GM19395 (cell line): ENCODE data around the gene RPL18.
A peak's percentile ranks its signal among the peaks of the same experiment; 100 is the strongest.
"Not testable (repeated sequence)": the region's sequence is repeated elsewhere in the genome, so short reads cannot be mapped to it uniquely, and the experiment has no call there.

Experiments
- ATAC-seq: cut with Tn5 transposase; IDR thresholded peaks from one replicate; pipeline ENCODE4 v1.9.1; 2021; ENCODE audit warnings: mild to moderate bottlenecking, moderate library complexity; ENCODE audit not compliant: unreplicated experiment

The RPL18 gene

DNA sequence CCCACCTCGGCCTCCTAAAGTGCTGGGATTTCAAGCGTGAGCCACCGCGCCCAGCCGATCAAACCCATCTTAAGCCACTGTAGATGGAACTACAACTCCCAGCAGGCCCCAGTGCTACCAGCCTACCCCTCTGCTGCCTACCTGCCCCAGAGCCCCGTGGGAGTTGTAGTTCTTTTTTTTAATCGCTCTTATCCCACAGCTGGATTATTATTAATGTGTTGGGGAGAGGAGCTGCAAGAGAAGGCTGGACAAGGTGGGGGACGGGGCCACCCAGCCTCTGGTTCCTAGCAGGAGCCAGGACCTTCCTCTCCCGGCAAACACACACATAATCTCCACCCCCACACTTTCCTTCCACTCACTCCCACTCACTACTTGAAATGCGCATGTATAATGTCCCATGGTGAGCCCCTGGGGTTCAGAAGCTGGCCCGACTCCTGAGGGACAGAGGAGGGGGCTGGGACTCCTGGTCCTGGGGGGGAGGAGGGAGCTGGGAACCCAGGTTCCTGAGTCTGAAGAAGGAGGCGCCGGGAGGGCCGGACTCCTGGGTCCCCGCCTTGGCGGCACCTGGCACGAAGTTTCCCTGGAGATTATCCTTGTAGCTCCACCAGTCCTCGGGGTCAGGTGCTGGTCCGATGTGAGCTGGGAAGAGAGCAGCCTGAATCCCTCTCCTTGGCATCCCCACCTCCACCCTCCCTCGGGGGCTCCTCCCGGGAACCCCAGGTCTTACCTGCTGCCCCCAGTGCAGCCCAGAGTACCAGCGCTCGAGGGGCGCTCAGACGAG lies 26.1 kb upstream of the RPL18 start:
- ATAC-seq: peak; percentile 55

DNA sequence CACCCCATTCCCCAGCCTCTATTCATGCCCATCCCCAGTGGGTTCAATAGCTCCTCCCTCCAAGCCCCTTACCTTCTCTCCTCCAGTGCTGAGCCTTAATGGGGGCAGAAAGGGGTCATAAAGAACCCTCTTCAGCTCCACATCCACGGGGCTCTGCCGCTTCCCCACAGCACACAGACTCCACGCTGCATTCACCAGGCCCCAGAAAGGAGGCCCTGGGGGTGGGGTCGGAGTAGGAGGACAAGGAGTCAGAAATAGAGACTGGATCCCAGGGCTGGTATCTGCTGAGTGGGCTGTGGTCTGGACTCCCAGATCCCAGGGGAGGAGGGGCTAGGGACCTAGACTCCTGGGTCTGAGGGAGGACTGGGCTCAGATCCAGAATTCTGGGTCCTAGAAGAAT lies 25.4 kb upstream of the RPL18 start:
- ATAC-seq: no peak

DNA sequence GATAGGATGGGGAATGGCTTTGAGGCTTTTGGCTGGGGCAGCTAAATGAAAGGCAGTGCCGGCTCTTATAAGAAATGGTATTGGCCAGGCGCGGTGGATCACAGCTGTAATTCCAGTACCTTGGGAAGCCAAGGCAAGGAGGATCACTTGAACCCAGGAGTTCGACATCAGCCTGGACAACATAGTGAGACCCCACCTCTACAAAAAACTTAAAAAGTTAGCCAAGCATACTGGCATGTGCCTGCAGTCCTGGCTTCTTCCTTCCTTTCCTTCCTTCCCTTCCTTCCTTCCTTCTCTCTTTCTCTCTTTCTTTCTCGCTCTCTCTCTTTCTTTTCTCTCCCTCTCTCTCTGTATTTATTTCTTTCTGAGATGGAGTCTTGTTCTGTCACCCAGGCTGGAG lies 23.9 kb upstream of the RPL18 start:
- no peak for ATAC-seq

- ATAC-seq: no peak
Measured at GRCh38 chr19:48641850-48642249, 22.9 kb upstream of the RPL18 start.

DNA sequence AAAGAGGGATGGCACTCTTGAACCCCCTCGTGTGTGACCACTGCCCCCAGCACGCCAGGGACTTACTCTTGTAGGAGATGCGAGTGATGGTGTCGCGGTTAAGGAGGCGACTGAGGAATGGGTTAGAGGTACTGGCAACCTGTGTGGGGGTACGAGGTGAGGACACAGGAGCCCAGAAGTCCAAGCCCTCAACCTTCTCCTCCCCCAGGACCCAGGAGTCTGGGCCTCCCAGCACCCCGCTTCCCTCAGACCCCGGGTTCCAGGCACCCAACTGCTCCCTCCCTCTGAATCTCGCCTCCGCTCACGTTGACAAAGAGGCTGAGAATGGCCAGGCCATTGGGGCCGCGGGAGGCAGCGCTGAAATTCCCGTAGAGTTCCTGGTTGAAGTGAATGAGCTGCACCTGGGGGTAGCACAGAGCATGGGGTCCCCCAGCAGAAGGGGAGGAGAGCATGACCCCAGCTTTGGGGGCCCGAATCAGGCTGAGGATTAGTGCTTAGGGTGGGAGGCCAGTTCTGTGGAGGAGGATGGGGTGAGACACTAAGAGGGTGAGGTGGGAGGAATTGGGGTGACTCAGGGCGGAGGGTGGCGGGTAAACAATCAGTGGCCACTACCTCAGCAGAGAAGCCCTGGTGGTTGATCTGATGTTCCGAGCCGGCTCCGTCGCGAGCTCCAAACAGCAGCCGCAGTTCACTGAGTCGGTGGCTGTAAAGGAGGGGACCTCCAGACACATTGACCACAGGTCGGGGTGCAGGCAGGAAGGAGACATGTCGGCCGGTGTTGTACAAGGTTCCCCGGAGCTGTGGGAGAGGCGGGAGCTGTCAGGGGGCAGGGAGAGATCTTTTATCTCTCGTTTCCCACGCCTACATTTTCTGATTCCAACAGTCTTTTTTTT lies 20.8 kb upstream of the RPL18 start:
- ATAC-seq: no peak

DNA sequence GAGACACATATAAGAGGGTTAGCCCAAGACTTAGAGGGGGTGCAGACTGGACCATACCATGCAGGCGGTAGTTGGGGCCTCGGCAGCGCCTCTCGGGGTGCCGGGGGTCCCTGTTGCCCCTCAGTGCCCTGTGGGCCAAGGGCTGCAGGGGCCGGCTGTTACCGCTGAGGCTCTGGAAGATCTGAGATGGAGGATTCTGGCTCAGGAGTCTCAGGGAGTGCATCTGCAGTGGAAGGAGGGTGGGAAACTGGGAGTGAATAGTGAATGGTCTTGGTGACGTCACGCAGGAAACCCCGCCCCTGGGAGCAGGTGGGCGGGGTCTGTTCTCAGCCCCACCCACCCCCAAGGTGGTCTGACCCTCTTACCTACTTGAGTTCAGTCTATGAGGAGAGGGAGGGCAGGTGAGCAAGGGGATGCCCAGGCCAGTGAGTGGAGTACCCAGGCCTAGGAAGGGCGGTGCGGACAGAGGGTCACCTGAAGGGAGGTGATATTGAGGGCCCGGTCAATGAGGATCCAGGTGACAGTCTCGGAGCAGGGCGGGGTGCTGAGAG lies 19.9 kb upstream of the RPL18 start:
- ATAC-seq: no peak

DNA sequence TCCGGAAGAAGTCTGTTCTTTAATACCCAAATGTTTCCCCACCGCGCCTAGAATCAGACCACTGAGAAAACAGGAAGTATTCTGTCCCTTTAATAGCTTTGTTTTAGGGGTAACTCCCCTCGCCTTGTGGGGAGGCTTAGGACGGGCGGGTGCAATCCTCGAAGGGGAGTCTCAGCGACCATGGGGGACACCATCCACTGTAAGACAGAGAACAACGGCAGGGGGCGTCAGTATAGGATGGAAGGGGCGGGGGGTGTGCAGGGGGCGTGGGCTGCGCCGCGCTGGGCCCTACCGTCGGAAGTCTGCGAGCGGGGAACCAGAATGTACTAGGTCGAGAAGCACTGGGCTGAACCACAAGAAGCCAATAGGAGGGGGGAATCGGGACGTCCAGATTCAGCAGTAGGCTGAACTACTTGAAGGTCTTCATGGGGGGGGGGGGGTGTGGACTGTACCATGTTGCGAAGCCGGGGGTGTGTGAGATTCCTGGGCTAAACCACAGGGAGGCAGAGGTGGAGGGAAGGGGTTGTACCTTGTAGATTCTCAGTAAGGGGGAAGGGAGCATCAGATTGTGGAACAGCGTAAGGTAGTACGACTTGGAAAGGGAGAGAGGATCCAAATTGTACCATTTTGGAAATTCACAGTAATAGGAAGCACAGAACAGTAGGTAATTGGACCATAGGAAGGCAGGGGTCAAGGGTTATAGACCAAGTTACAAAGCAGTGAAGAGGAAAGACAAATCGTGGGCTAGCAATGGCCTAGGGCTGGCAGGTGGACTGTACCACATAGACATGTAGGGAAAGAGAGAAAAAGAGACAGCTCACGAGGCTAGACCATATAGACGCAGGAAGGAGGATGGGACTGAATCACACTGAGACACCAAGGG lies 19.2 kb upstream of the RPL18 start:
- ATAC-seq: peak; percentile 18

GRCh38 chr19:48637449-48637947 lies 18.5 kb upstream of the RPL18 start:
- ATAC-seq: peak; percentile 66

GRCh38 chr19:48636859-48637448 lies 18.0 kb upstream of the RPL18 start, which contains the start of gene DBP:
TSS of gene DBP (minus strand) at chr19:48637379. CDS start at chr19:48636994, 385 bp downstream.
- peak; percentile 2 for ATAC-seq

GRCh38 chr19:48635966-48636858 lies 17.2 kb upstream of the RPL18 start:
- no peak for ATAC-seq

DNA sequence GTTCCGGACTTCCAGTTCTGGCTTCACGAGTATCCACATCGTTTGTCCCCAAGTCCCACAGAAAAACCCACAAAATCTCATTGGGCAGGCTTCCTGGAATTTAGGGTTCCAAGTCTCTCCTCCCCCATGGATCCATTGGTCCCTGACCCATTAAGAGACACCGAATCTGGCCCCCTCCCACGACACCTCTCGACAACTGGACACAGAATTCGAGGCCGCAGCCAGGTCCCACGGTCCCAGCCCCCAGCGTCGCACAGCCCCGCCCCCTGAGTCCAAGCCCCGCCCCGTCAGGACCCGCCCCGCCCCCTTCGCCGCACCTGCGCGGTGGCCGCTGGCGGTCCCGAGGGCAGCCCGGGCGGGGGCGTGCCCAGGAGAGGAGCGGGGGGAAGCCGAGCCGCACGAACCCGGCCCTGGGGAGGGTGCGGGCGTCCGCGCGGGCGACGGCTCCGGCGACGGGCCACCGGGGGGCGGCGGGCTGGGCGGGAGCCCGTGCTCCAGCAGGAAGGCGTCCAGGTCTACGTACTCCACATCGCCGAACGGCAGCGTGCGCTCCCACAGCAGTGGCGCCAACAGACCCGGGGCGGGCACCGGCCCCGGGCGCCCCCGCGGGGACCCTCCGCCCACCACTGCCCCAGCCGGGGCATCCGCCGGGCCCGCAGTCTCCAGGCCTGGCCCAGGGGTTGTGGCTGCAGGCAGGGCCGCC lies 16.4 kb upstream of the RPL18 start:
- ATAC-seq: no peak

DNA sequence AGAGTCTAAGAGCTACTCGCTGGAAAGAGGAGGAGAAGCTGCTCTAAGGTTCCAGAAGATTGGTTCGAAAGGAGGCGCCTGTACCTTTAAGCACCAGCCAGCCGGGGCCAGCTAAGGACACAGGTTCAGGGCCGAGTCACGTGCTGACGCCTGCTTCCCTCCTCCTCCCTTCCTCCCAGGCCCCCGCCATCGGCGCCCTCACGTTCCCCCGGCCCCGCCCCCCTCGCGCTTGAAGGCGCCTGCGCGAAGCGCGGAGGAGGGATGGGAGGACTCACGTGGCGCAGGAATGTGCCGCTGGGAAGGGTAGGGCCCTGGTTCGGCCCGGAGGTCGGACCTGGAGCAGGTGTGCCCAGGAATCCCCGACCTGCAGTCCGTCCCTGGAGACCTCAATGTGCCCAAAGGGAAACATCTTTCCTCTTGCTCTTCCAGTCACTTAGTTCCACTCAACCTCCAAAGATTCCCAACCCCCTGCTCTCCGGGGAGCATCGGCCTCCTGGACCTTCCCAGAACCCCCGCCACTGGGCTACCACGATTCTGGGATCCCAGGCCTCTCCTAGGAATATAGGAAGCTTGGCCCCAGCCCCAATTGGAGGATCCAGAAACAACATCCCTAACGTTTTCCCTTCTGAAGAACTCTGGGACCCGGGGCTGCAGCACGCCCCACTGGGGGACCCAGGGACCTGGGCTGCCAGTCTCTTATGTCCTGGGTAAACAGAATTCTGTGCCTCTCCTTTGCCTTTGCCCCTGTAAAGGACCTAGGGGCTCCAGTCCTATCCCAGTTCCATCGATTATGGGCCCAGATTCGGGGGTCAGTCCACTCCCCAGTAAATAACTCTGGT lies 15.7 kb upstream of the RPL18 start:
- no peak for ATAC-seq

GRCh38 chr19:48634036-48634342 lies 15.0 kb upstream of the RPL18 start:
- no peak for ATAC-seq

- no peak for ATAC-seq
Measured at GRCh38 chr19:48633148-48634035, 14.4 kb upstream of the RPL18 start.

DNA sequence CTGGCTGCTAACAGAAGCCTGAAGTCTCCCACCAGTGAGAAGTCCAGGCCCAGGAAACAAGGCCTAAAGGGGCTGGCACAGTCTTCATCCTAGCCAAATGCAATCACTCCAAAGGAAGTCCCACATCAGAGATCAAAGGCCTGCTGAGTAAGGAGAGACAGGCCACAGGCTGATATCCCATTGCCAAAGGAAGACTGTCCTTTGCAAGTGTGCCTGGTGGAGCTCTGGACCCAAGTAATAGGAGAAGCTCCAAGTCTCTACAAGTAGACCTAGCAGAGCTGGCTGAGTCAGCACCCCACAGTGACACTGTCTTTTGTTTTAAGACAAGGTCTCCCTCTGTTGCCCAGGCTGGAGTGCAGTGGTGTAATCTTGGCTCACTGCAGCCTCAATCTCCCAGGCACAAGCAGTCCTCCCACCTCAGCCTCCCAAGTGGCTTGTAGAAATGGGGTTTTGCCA lies 13.7 kb upstream of the RPL18 start:
- ATAC-seq: no peak

GRCh38 chr19:48632286-48632685 lies 13.3 kb upstream of the RPL18 start:
- not testable (repeated sequence) for ATAC-seq

DNA sequence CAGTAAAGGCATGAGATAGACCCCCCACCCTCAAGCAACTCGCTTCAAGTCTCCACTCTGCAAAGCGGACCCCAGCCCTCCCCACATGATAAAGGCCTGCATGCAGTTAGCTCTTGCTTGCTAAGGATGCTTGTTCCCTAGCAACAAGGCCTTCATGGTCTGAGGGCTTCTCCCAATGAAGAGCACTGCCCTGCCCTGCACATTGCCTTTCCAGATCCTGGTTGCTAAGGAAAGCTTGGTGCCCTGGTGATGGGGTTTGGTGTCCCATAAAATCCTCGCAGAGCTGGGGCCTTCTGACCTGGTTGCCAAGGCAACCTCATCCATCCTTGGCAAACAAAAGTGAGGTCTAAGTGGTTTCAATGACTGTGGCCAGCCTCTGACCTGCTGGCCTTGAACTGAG lies 12.2 kb upstream of the RPL18 start:
- ATAC-seq: no peak
